A204.1 (cell line): ENCODE data around the gene CREB5.
"Not testable (repeated sequence)": the region's sequence is repeated elsewhere in the genome, so short reads cannot be mapped to it uniquely, and the experiment has no call there.

ENCODE experiments used
- FAIRE-seq: peaks from 2 replicates; lab custom pipeline; 2012; peaks lifted over from hg19 to GRCh38; lab: Jason Lieb, UNC

Gene CREB5

GRCh38 chr7:28815369-28815927 lies 403.1 kb downstream of the CREB5 start:
- FAIRE-seq, result no peak

GRCh38 chr7:28815928-28816373 lies 403.6 kb downstream of the CREB5 start:
- no peak for FAIRE-seq

- no peak for FAIRE-seq
Measured at GRCh38 chr7:28818996-28819395, 406.7 kb downstream of the CREB5 start.

GRCh38 chr7:28823582-28823981 lies 411.3 kb downstream of the CREB5 start:
- no peak for FAIRE-seq

- FAIRE-seq, result not testable (repeated sequence)
Measured at GRCh38 chr7:28825817-28826448, 413.6 kb downstream of the CREB5 start.

- no peak for FAIRE-seq
Measured at GRCh38 chr7:28830846-28831245, 418.5 kb downstream of the CREB5 start.

- no peak for FAIRE-seq
Measured at GRCh38 chr7:28832669-28833068, 420.4 kb downstream of the CREB5 start.

GRCh38 chr7:28835800-28836199 lies 423.5 kb downstream of the CREB5 start:
- no peak for FAIRE-seq

- no peak for FAIRE-seq
Measured at GRCh38 chr7:28836716-28837115, 424.4 kb downstream of the CREB5 start.

GRCh38 chr7:28837216-28837615 lies 424.9 kb downstream of the CREB5 start:
- no peak for FAIRE-seq

GRCh38 chr7:28840592-28840995 lies 428.3 kb downstream of the CREB5 start:
- FAIRE-seq, result no peak

- no peak for FAIRE-seq
Measured at GRCh38 chr7:28841766-28842165, 429.4 kb downstream of the CREB5 start.

- no peak for FAIRE-seq
Measured at GRCh38 chr7:28842769-28843295, 430.5 kb downstream of the CREB5 start.

GRCh38 chr7:28845106-28845505 lies 432.8 kb downstream of the CREB5 start:
- no peak for FAIRE-seq

GRCh38 chr7:28847176-28847575 lies 434.9 kb downstream of the CREB5 start:
- no peak for FAIRE-seq

GRCh38 chr7:28847681-28848080 lies 435.4 kb downstream of the CREB5 start:
- FAIRE-seq, result no peak

- no peak for FAIRE-seq
Measured at GRCh38 chr7:28848906-28849305, 436.6 kb downstream of the CREB5 start.

- FAIRE-seq, result no peak
Measured at GRCh38 chr7:28850699-28851098, 438.4 kb downstream of the CREB5 start.

GRCh38 chr7:28853150-28853549 lies 440.8 kb downstream of the CREB5 start:
- no peak for FAIRE-seq

GRCh38 chr7:28853834-28854749 lies 441.8 kb downstream of the CREB5 start:
- FAIRE-seq, result no peak

- no peak for FAIRE-seq
Measured at GRCh38 chr7:28854750-28855074, 442.4 kb downstream of the CREB5 start.

- FAIRE-seq, result no peak
Measured at GRCh38 chr7:28855538-28856217, 443.4 kb downstream of the CREB5 start.

- FAIRE-seq, result no peak
Measured at GRCh38 chr7:28856656-28857055, 444.3 kb downstream of the CREB5 start.
